ENCODE measurements around the gene NSMF. TPM values are rescaled to one million over a fixed set of nuclear protein-coding genes. Genes with fewer than 3 reads are reported as not detected.
A peak's percentile ranks its signal among the peaks of the same experiment; 100 is the strongest.

The NSMF gene
- total RNA-seq, 1 donor from 2014 or later = 35.1 TPM

GRCh38 chr9:137462396-137462985, 3.4 kb upstream of the NSMF start:
- no peak for DNase-seq (ENCODE audit: extremely low spot score in 2 of 2)
- intact Hi-C loops (cut with DNase I) = no loop called here
- TF ChIP-seq CTCF (IDR thresholded peaks at IDR 0.05) = no peak
- no peak for TF ChIP-seq POLR2AphosphoS5 (IDR thresholded peaks at IDR 0.05; ENCODE audit: insufficient read depth in 1 of 2, low read depth in 1 of 2)
- no peak for TF ChIP-seq POLR2A (IDR thresholded peaks at IDR 0.05)
- no peaks in the 10 kb centered on the region for H3K27me3 ChIP-seq
- no peak overlapping the region for H3K27ac ChIP-seq
- peaks cover 24% of the 10 kb centered on the region for H3K4me1 ChIP-seq
- H3K9me3 ChIP-seq = no peaks in the 10 kb centered on the region
- H3K36me3 ChIP-seq = no peaks in the 10 kb centered on the region
- H3K4me3 ChIP-seq = no peak overlapping the region

GRCh38 chr9:137461663-137462395, 2.7 kb upstream of the NSMF start:
- intact Hi-C loops (cut with DNase I) = no loop called here
- no peak for DNase-seq (ENCODE audit: extremely low spot score in 2 of 2)
- H3K4me1 ChIP-seq = peaks cover 24% of the 10 kb centered on the region
- H3K36me3 ChIP-seq = no peaks in the 10 kb centered on the region
- H3K27me3 ChIP-seq = no peaks in the 10 kb centered on the region
- no peak overlapping the region for H3K27ac ChIP-seq
- no peaks in the 10 kb centered on the region for H3K9me3 ChIP-seq
- H3K4me3 ChIP-seq = no peak overlapping the region
- TF ChIP-seq POLR2AphosphoS5 (IDR thresholded peaks at IDR 0.05; ENCODE audit: insufficient read depth in 1 of 2, low read depth in 1 of 2) (peak in 1 of 2 donors; percentile 65), CTCF (IDR thresholded peaks at IDR 0.05) (no peak)

GRCh38 chr9:137461316-137461662, 2.2 kb upstream of the NSMF start:
- no peaks in the 10 kb centered on the region for H3K36me3 ChIP-seq
- H3K4me3 ChIP-seq = no peak overlapping the region
- TF ChIP-seq CTCF (IDR thresholded peaks at IDR 0.05) (no peak), POLR2A (IDR thresholded peaks at IDR 0.05) (no peak), POLR2AphosphoS5 (IDR thresholded peaks at IDR 0.05; ENCODE audit: insufficient read depth in 1 of 2, low read depth in 1 of 2) (no peak)
- no peak for DNase-seq (ENCODE audit: extremely low spot score in 2 of 2)
- H3K9me3 ChIP-seq = no peaks in the 10 kb centered on the region
- H3K27ac ChIP-seq = no peak overlapping the region
- H3K27me3 ChIP-seq = no peaks in the 10 kb centered on the region
- peaks cover 24% of the 10 kb centered on the region for H3K4me1 ChIP-seq
- intact Hi-C loops (cut with DNase I) = no loop called here

GRCh38 chr9:137460363-137461315, 1.5 kb upstream of the NSMF start:
- H3K4me1 ChIP-seq = peaks cover 24% of the 10 kb centered on the region
- no peaks in the 10 kb centered on the region for H3K36me3 ChIP-seq
- H3K4me3 ChIP-seq = no peak overlapping the region
- H3K27ac ChIP-seq = no peak overlapping the region
- DNase-seq (ENCODE audit: extremely low spot score in 2 of 2) = no peak
- H3K27me3 ChIP-seq = no peaks in the 10 kb centered on the region
- TF ChIP-seq CTCF (IDR thresholded peaks at IDR 0.05) (no peak), POLR2AphosphoS5 (IDR thresholded peaks at IDR 0.05; ENCODE audit: insufficient read depth in 1 of 2, low read depth in 1 of 2) (no peak), POLR2A (IDR thresholded peaks at IDR 0.05) (no peak)
- H3K9me3 ChIP-seq = no peaks in the 10 kb centered on the region
- intact Hi-C loops (cut with DNase I) = no loop called here
